Keratinocyte (primary cell): ENCODE measurements around the gene BBS1. TPM values are rescaled to one million over a fixed set of nuclear protein-coding genes. Genes with fewer than 3 reads are reported as not detected.

ENCODE experiments used
- polyA plus RNA-seq, 5 experiments: library from polyadenylated mRNA; depleted of rRNA in 3 of 5; stranded (reverse) in 3 of 5; stranded (forward) in 1 of 5; unstranded in 1 of 5; fragments of >200 nt; gene quantifications; 1 replicate in 1 of 5; 2 replicates in 3 of 5; 3 replicates in 1 of 5; pipeline versions ENCODE4 v1.2.1 to v1.2.3, GENCODE V29; 2011 to 2012; ENCODE audit warnings: missing spikeins in 2 of 5, low read depth in 1 of 5, low replicate concordance in 1 of 5

BBS1 gene
- polyA plus RNA-seq, 1 donor (not counting 4 experiments of a cell fraction or from before 2014, with no cell fraction given) = 11.7 TPM

Other genes with a start within 250 kb of the BBS1 start
- 133 to 213 TPM (median 187 TPM) in 3 replicates for gene RAB1B, start 242.0 kb upstream of the BBS1 start, polyA plus RNA-seq
- gene CNIH2, start 232.5 kb upstream of the BBS1 start, polyA plus RNA-seq = 0.17 to 0.25 TPM (median 0.18 TPM) in 3 replicates
- 80.3 to 157 TPM (median 87.5 TPM) in 3 replicates for gene YIF1A, start 221.5 kb upstream of the BBS1 start, polyA plus RNA-seq
- gene TMEM151A, start 218.7 kb upstream of the BBS1 start, polyA plus RNA-seq = 0.05 to 0.18 TPM in 2 of 3 replicates, not detected in the other
- gene CD248, start 193.6 kb upstream of the BBS1 start, polyA plus RNA-seq = 0.02 to 0.40 TPM (median 0.12 TPM) in 3 replicates
- 10.6 to 18.6 TPM (median 16.1 TPM) in 3 replicates for gene RIN1, start 174.2 kb upstream of the BBS1 start, polyA plus RNA-seq
- gene BRMS1, start 165.5 kb upstream of the BBS1 start, polyA plus RNA-seq = 61.4 to 65.8 TPM (median 64.8 TPM) in 3 replicates
- gene B4GAT1, start 163.0 kb upstream of the BBS1 start, polyA plus RNA-seq = 5.2 to 6.0 TPM (median 5.7 TPM) in 3 replicates
- gene SLC29A2, start 138.9 kb upstream of the BBS1 start, polyA plus RNA-seq = 1.3 to 2.7 TPM (median 1.7 TPM) in 3 replicates
- gene NPAS4, start 89.6 kb upstream of the BBS1 start, polyA plus RNA-seq = 0.03 TPM in 1 of 3 replicates, not detected in the others
- gene MRPL11, start 71.8 kb upstream of the BBS1 start, polyA plus RNA-seq = 31.1 to 51.7 TPM (median 43.9 TPM) in 3 replicates
- gene PELI3, start 43.7 kb upstream of the BBS1 start, polyA plus RNA-seq = 2.1 to 3.2 TPM (median 2.8 TPM) in 3 replicates
- 57.9 to 75.1 TPM (median 64.5 TPM) in 3 replicates for gene DPP3, start 30.2 kb upstream of the BBS1 start, polyA plus RNA-seq
- gene ZDHHC24, start 35.4 kb downstream of the BBS1 start, polyA plus RNA-seq = 4.8 to 8.2 TPM (median 5.9 TPM) in 3 replicates
- gene ACTN3, start 36.3 kb downstream of the BBS1 start, polyA plus RNA-seq = not detected in 3 replicates
- gene CTSF, start 58.0 kb downstream of the BBS1 start, polyA plus RNA-seq = 3.2 to 5.8 TPM (median 3.3 TPM) in 3 replicates
- 0.04 to 0.09 TPM (median 0.07 TPM) in 3 replicates for gene CCDC87, start 82.4 kb downstream of the BBS1 start, polyA plus RNA-seq
- gene CCS, start 82.5 kb downstream of the BBS1 start, polyA plus RNA-seq = 17.6 to 22.7 TPM (median 21.3 TPM) in 3 replicates
- 10.5 to 23.8 TPM (median 16.6 TPM) in 3 replicates for gene RBM14, start 106.0 kb downstream of the BBS1 start, polyA plus RNA-seq
- 153 to 190 TPM (median 171 TPM) in 3 replicates for gene RBM4, start 128.1 kb downstream of the BBS1 start, polyA plus RNA-seq
- gene RBM4B, start 167.3 kb downstream of the BBS1 start, polyA plus RNA-seq = 17.2 to 20.9 TPM (median 17.9 TPM) in 3 replicates
- 7.8 to 14.7 TPM (median 11.1 TPM) in 3 replicates for gene SPTBN2, start 218.6 kb downstream of the BBS1 start, polyA plus RNA-seq